Mucosa of descending colon (tissue), 3 donors: Measurements from ENCODE around the gene ITGB5. TPM values are rescaled to one million over a fixed set of nuclear protein-coding genes. Genes with fewer than 3 reads are reported as not detected.

Experiments
- ATAC-seq: fragments of 200-7000 bp; cut with Tn5 transposase; one replicate; pipeline ENCODE4 v1.9.1; 2020; ENCODE audit warnings: mild to moderate bottlenecking, moderate library complexity
- DNase-seq, 3 donors: peaks; one replicate each; pipeline ENCODE4 v3.0.0-alpha.2; 2020
- H3K36me3 ChIP-seq: fragments of 200-600 bp; one replicate; pipeline ENCODE4 v1.8.0; 2021; ENCODE audit warnings: low read depth, mild to moderate bottlenecking
- H3K4me1 ChIP-seq: fragments of 200-600 bp; one replicate; pipeline ENCODE4 v1.8.0; 2021; ENCODE audit warnings: low read depth, mild to moderate bottlenecking
- H3K4me3 ChIP-seq: fragments of 200-600 bp; one replicate; pipeline ENCODE4 v1.8.0; 2021; ENCODE audit warnings: mild to moderate bottlenecking
- H3K9me3 ChIP-seq: fragments of 200-600 bp; one replicate; pipeline ENCODE4 v1.8.0; 2021; ENCODE audit warnings: mild to moderate bottlenecking
- CTCF ChIP-seq: fragments of 200-600 bp; IDR thresholded peaks from one replicate; pipeline ENCODE4 v1.8.0; 2022; ENCODE audit warnings: antibody characterized with exemption, mild to moderate bottlenecking
- intact Hi-C, 2 donors: fragments of 100-400 bp; cut with DNase I in 1 of 2; cut with micrococcal nuclease in 1 of 2; formaldehyde crosslinking; loops; one replicate each; pipeline versions ENCODE4 v1.11.0 to v1.11.1; 2022; cut with DNase I, micrococcal nuclease
- total RNA-seq, 3 donors: library from RNA; stranded (reverse); fragmentation: NEBNext Ultra II Directional in 2 of 3; extraction: Animal tissue kit (Norgen Biotek cat#: 25700) in 2 of 3; gene quantifications; one replicate each; pipeline versions ENCODE4 v1.2.1 to v1.2.4, GENCODE V29; 2021 to 2023
- donor health status: DM: no; HTN: no; CAD: no; lungs with moderate emphysema.
- donor health status: DM: no; HTN: no; CAD: no.
- donor health status: DM: no; HTN: yes; CAD: no.

ITGB5 gene
- total RNA-seq, 3 donors from 2014 or later, result 67.9 to 102 (median 69.6) TPM

GRCh38 chr3:124768812-124769211 lies 118.4 kb downstream of the ITGB5 start:
- intact Hi-C loops, result no loop called here
- Histone ChIP-seq H3K36me3 (no peaks in the 10 kb centered on the region), H3K9me3 (no peaks in the 10 kb centered on the region), H3K4me1 (no peaks in the 10 kb centered on the region), H3K4me3 (no peak overlapping the region)
- ATAC-seq, result peak; percentile 92
- TF ChIP-seq CTCF, result peak; percentile 19
- DNase-seq, result peak in 2 of 3 donors; percentile 70 to 74

DNA sequence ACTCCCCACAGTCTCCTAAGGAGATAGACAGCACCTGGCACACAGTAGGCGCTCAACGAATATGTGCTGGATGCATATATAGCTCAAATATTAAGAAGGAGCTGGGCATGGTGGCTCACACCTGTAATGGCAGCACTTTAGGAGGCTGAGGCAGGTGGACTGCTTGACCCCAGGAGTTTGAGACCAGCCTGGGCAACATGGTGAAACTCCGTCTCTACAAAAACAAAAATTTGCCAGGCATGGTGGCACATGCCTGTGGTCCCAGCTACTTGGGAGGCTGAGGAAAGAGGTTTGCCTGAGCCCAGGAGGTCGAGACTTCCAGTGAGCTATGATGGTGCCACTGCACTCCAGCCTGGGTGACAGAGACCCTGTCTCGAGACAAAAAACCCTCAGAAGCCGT lies 119.5 kb downstream of the ITGB5 start:
- intact Hi-C loops, result no loop called here
- ATAC-seq, result no peak
- no peaks in the 10 kb centered on the region for H3K36me3 ChIP-seq
- no peak overlapping the region for H3K4me3 ChIP-seq
- H3K9me3 ChIP-seq, result no peaks in the 10 kb centered on the region
- no peaks in the 10 kb centered on the region for H3K4me1 ChIP-seq
- no peak for TF ChIP-seq CTCF
- no peak for DNase-seq

GRCh38 chr3:124767264-124767663 lies 119.9 kb downstream of the ITGB5 start:
- H3K9me3 ChIP-seq, result no peaks in the 10 kb centered on the region
- no peak overlapping the region for H3K4me3 ChIP-seq
- no peaks in the 10 kb centered on the region for H3K4me1 ChIP-seq
- intact Hi-C loops, result no loop called here
- DNase-seq (no peak), ATAC-seq (no peak)
- no peaks in the 10 kb centered on the region for H3K36me3 ChIP-seq
- no peak for TF ChIP-seq CTCF

DNA sequence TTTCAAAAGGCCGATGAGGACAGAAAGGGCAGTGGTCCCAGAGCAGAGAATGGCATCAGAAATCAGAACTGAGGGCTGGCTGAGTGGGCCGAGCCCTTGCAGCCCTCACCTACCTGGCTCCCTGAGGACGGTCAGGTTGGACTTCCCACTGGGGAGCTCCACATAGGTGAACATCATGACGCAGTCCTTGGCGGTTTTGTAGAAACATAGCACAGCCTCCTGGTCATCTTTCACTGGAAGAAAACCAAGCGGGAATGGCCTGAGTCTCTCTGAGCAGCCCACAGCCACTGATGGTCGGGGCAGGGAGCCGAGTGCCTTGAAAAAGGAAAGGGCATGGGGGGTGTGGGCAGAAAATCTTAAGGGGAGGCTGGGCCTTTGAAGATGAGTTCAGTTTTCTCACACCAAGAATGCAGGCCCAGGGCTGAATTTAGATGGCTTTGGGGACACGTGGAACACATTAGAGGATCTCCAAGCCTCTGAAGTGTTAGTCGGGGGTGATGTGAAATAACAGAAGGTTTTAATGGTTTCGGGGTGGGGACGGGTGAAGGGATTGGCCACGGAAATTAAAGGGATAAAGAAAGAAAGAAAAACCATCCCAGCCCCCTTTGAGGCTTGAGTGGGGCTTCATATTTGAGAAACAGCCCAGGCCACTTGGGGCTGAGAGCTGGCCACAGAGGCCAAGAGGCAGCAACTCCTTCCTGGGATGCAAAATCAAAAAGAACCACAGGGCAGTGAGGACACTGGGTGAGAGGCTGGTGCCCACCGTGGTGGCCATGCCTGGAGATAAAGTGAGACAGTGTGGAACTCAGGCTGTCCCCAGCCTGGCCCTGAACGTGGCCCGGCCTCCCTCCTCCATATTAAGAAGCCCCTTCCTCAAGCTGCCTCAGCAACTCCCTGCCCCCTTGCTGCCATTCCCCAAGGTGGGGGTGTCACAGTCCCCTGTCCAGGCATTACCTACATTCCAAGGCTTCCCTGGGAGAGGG lies 120.8 kb downstream of the ITGB5 start:
- Histone ChIP-seq H3K4me3 (no peak overlapping the region), H3K4me1 (peaks cover under 1% of the 10 kb centered on the region), H3K9me3 (no peaks in the 10 kb centered on the region), H3K36me3 (no peaks in the 10 kb centered on the region)
- ATAC-seq (no peak), DNase-seq (no peak)
- TF ChIP-seq CTCF, result no peak
- intact Hi-C loops, result no loop called here

DNA sequence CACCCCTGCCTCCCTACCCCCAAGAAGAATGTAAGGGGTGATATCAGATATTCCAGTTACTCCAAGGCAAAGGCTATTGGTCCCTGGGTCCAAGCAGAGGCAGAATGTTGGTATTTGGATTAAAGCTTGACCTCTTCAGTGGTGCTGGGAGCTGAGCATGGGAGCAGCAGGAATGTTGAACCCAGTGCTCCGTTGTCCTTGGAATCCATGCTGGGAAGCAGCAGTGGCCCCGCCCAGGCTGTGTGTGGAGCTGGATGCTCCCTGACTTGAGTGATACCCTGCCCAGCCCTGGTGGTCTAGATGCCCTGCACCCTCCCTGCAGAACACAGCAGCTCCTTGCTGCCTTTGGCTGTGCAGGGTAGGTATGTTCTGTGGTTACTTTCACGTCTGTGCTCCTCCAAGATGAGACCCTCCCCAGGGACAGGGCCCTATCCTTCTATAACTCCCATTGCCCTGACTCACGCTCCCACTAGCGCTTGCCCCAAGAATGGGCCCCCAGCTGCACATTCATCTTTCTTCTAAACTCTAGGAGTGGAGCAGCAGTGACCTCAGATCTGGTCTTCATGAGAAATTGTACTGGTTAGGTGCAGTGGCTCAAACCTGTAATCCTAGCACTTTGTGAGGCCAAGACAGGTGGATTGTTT lies 121.8 kb downstream of the ITGB5 start:
- intact Hi-C loops, result no loop called here
- H3K9me3 ChIP-seq, result no peaks in the 10 kb centered on the region
- H3K4me1 ChIP-seq, result peaks cover 6% of the 10 kb centered on the region
- TF ChIP-seq CTCF, result no peak
- H3K36me3 ChIP-seq, result no peaks in the 10 kb centered on the region
- DNase-seq (no peak), ATAC-seq (no peak)
- no peak overlapping the region for H3K4me3 ChIP-seq
